GM23338 (cell line): ENCODE measurements around the gene FGF3. TPM values are rescaled to one million over a fixed set of nuclear protein-coding genes. Genes with fewer than 3 reads are reported as not detected.

ENCODE experiments used
- ATAC-seq: fragments of 200-7000 bp; cut with Tn5 transposase; 3 replicates; pipeline ENCODE4 v1.9.1; 2020
- DNase-seq: peaks from one replicate; pipeline ENCODE4 v3.0.0-alpha.2; 2015; ENCODE audit warnings: low spot score
- H2AFZ ChIP-seq: fragments of 200-600 bp; sonication (generic); 2 replicates; pipeline ENCODE4 v1.8.0; 2016; ENCODE audit warnings: antibody characterized with exemption, mild to moderate bottlenecking, moderate library complexity
- H3F3A ChIP-seq: fragments of 200-600 bp; sonication (generic); replicated peaks from 2 replicates; pipeline ENCODE4 v1.8.0; 2017; ENCODE audit warnings: antibody characterized with exemption, mixed run types, low read depth
- H3K27ac ChIP-seq: fragments of 200-600 bp; sonication (generic); 2 replicates; pipeline ENCODE4 v1.6.1; 2016; ENCODE audit warnings: low read depth
- H3K27me3 ChIP-seq: fragments of 200-600 bp; sonication (generic); 2 replicates; pipeline ENCODE4 v1.8.0; 2016; ENCODE audit warnings: mild to moderate bottlenecking, mixed run types, moderate library complexity; ENCODE audit not compliant: insufficient read depth
- H3K36me3 ChIP-seq: fragments of 200-600 bp; sonication (generic); 2 replicates; pipeline ENCODE4 v1.8.0; 2016; ENCODE audit warnings: mild to moderate bottlenecking; ENCODE audit not compliant: insufficient read depth
- H3K4me1 ChIP-seq: fragments of 200-600 bp; sonication (generic); 2 replicates; pipeline ENCODE4 v1.8.0; 2016; ENCODE audit warnings: mild to moderate bottlenecking, moderate library complexity; ENCODE audit not compliant: insufficient read depth
- H3K4me2 ChIP-seq: fragments of 200-600 bp; sonication (generic); 2 replicates; pipeline ENCODE4 v1.7.1; 2017; ENCODE audit warnings: mixed run types
- H3K4me3 ChIP-seq: fragments of 200-600 bp; sonication (generic); 2 replicates; pipeline ENCODE4 v1.6.1; 2016; ENCODE audit warnings: mixed run types
- H3K79me2 ChIP-seq: fragments of 200-600 bp; sonication (generic); replicated peaks from 2 replicates; pipeline ENCODE4 v1.8.0; 2017; ENCODE audit warnings: mild to moderate bottlenecking; ENCODE audit not compliant: insufficient read depth
- H3K9me2 ChIP-seq: fragments of 200-600 bp; sonication (generic); 2 replicates; pipeline ENCODE4 v1.8.0; 2017; ENCODE audit not compliant: insufficient read depth
- H4K20me1 ChIP-seq: fragments of 200-600 bp; sonication (generic); replicated peaks from 2 replicates; pipeline ENCODE4 v1.8.0; 2017; ENCODE audit warnings: mild to moderate bottlenecking; ENCODE audit not compliant: insufficient read depth
- H3K27ac Mint-ChIP-seq: 2 replicates; pipeline ENCODE4 v1.8.0; 2020; ENCODE audit warnings: inconsistent platforms, mild to moderate bottlenecking, moderate library complexity, mixed read lengths
- H3K27me3 Mint-ChIP-seq: 3 replicates; pipeline ENCODE4 v1.8.0; 2022; ENCODE audit warnings: low read depth, mild to moderate bottlenecking, moderate library complexity, mixed read lengths, inconsistent platforms; ENCODE audit not compliant: insufficient read depth, poor library complexity
- H3K36me3 Mint-ChIP-seq: 3 replicates; pipeline ENCODE4 v1.8.0; 2021; ENCODE audit warnings: low read depth, mild to moderate bottlenecking, inconsistent platforms, moderate library complexity, mixed read lengths
- H3K4me1 Mint-ChIP-seq: 3 replicates; pipeline ENCODE4 v1.8.0; 2020; ENCODE audit warnings: mild to moderate bottlenecking, inconsistent platforms, mixed read lengths
- H3K4me3 Mint-ChIP-seq: 3 replicates; pipeline ENCODE4 v1.8.0; 2021; ENCODE audit warnings: moderate library complexity, mild to moderate bottlenecking, inconsistent platforms, mixed read lengths
- H3K9me3 Mint-ChIP-seq: 3 replicates; pipeline ENCODE4 v1.8.0; 2020; ENCODE audit warnings: moderate library complexity, mild to moderate bottlenecking, inconsistent platforms, mixed read lengths
- CREB1 ChIP-seq: fragments of 250-450 bp; sonication (Bioruptor Pico); IDR thresholded peaks from 2 replicates; pipeline ENCODE4 v1.5.0; 2020; ENCODE audit warnings: low read depth, mild to moderate bottlenecking, moderate library complexity
- CTCF ChIP-seq, 2 experiments: fragments of 200-600 bp in 1 of 2; sonication (generic) in 1 of 2; conservative IDR thresholded peaks; 2 replicates each; pipeline versions ENCODE4 v1.5.1 to v1.6.1; 2016 to 2017; ENCODE audit warnings: antibody characterized with exemption in 2 of 2, low read depth in 2 of 2, mild to moderate bottlenecking in 2 of 2, moderate library complexity in 1 of 2
- EZH2 ChIP-seq: fragments of 200-600 bp; sonication (generic); IDR thresholded peaks from one replicate; pipeline ENCODE4 v1.8.0; 2017; ENCODE audit warnings: antibody characterized with exemption, mild to moderate bottlenecking, low read depth; ENCODE audit not compliant: unreplicated experiment
- EZH2phosphoT487 ChIP-seq: fragments of 200-600 bp; sonication (generic); IDR thresholded peaks from one replicate; pipeline ENCODE4 v1.8.1; 2018; ENCODE audit warnings: antibody characterized with exemption; ENCODE audit not compliant: unreplicated experiment
- NANOG ChIP-seq: IDR thresholded peaks from 2 replicates; pipeline ENCODE4 v1.6.1; 2016; ENCODE audit warnings: antibody characterized with exemption, borderline replicate concordance
- POLR2AphosphoS5 ChIP-seq: IDR thresholded peaks from 2 replicates; pipeline ENCODE4 v1.6.1; 2016; ENCODE audit warnings: antibody characterized with exemption, low read depth
- REST ChIP-seq: IDR thresholded peaks from one replicate; pipeline ENCODE4 v1.6.1; 2018; ENCODE audit warnings: antibody characterized with exemption; ENCODE audit not compliant: unreplicated experiment
- ZNF114 ChIP-seq: fragments of 250-450 bp; sonication (Bioruptor Pico); IDR thresholded peaks from 2 replicates; pipeline ENCODE4 v1.5.0; 2020; ENCODE audit warnings: mild to moderate bottlenecking, moderate library complexity
- ZNF331 ChIP-seq: fragments of 250-450 bp; sonication (Bioruptor Pico); IDR thresholded peaks from 2 replicates; pipeline ENCODE4 v1.5.0; 2020; ENCODE audit warnings: low read depth, mild to moderate bottlenecking, moderate library complexity
- ZNF462 ChIP-seq: fragments of 250-450 bp; sonication (Bioruptor Pico); IDR thresholded peaks from 2 replicates; pipeline ENCODE4 v1.5.0; 2020; ENCODE audit warnings: mild to moderate bottlenecking, moderate library complexity
- polyA plus RNA-seq: library from polyadenylated mRNA; unstranded; fragments of >200 nt; fragmentation: Nextera tagmentation; extraction: Ambion mirVana; gene quantifications from 2 replicates; pipeline ENCODE4 v1.2.1, GENCODE V29; 2016
- total RNA-seq: library from RNA; depleted of rRNA; stranded (reverse); fragments of >200 nt; shearing (Covaris generic); gene quantifications from 2 replicates; pipeline ENCODE4 v1.2.3, GENCODE V29; 2014

FGF3 gene
- total and polyA plus RNA-seq, 2 experiments from 2014 or later = 1.2 TPM; not detected in 1

GRCh38 chr11:69828276-69828970 is 9.2 kb upstream of the FGF3 start (continued):
- TF ChIP-seq CREB1 (CRISPR knock-in tag) (no peak), ZNF331 (CRISPR knock-in tag) (no peak), EZH2phosphoT487 (no peak), ZNF462 (no peak)

GRCh38 chr11:69826773-69827172 is 7.6 kb upstream of the FGF3 start:
- Histone ChIP-seq H3K27ac (no peak overlapping the region), H3K4me3 (no peak overlapping the region), H3K79me2 (no peaks in the 10 kb centered on the region), H3K27me3 (peaks cover 6% of the 10 kb centered on the region), H2AFZ (no peak overlapping the region), H3K4me1 (no peaks in the 10 kb centered on the region), H3F3A (no peaks in the 10 kb centered on the region), H3K9me2 (no peaks in the 10 kb centered on the region), H4K20me1 (no peaks in the 10 kb centered on the region), H3K4me2 (no peak overlapping the region), H3K36me3 (no peaks in the 10 kb centered on the region)
- Mint-ChIP-seq H3K4me1 (peaks cover 9% of the 10 kb centered on the region; the same call in 2 of the 3 replicates), H3K27me3 (peaks cover 18% of the 10 kb centered on the region), H3K36me3 (no peaks in the 10 kb centered on the region), H3K27ac (no peak overlapping the region), H3K4me3 (no peak overlapping the region), H3K9me3 (no peaks in the 10 kb centered on the region)
- TF ChIP-seq NANOG (no peak), POLR2AphosphoS5 (no peak), REST (no peak), CTCF (conservative IDR thresholded peaks at IDR 0.05; ENCODE audit: low read depth in 2 of 2) (no peak), ZNF114 (CRISPR knock-in tag) (no peak), EZH2 (no peak), ZNF331 (CRISPR knock-in tag) (no peak)
- DNase-seq (no peak), ATAC-seq (no peak)
